ENCODE results near the gene KRT3. TPM values are rescaled to one million over a fixed set of nuclear protein-coding genes. Genes with fewer than 3 reads are reported as not detected.

Gene KRT3
- total RNA-seq, 1 experiment from 2014 or later = not detected

DNA sequence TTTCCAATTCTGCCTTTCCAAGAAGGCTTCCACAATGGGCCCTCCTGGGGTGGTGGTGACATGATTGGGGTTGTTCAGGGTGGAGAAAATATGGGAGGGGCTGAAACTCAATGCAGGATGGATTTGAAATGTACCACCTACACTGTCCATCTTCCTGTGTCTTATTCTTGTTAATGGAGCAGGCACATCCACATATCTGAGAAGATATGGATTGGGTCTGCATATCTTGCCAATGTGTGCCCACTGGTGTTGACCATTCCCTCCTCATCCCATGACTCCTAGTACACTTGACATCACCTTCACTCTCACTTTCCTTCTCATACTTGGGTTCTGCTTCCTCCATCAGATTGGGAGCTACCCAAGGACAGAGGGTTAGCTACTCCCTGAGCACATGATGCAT lies 26.0 kb downstream of the KRT3 start:
- CTCF ChIA-PET = no interaction called here
- BruUV-seq (replicated peaks) = no TSS peak
- DNase-seq (ENCODE audit: low read depth, low spot score) (no peak), ATAC-seq (no peak)
- Histone ChIP-seq H3K4me3 (ENCODE audit: low read depth in 2 of 2, low read length in 2 of 2) (no peak overlapping the region), H3K27ac (ENCODE audit: low read length) (no peak overlapping the region), H3K27me3 (ENCODE audit: control insufficient read depth, insufficient read depth, low read length) (peaks cover 3% of the 10 kb centered on the region; the same call in 1 of the 2 replicates), H3K9me3 (ENCODE audit: control insufficient read depth, insufficient read depth, low read depth, low read length) (no peaks in the 10 kb centered on the region), H3K4me1 (ENCODE audit: control insufficient read depth, insufficient read depth, low read length) (no peaks in the 10 kb centered on the region), H3K36me3 (ENCODE audit: control insufficient read depth, insufficient read depth, low read length) (no peaks in the 10 kb centered on the region)
- in situ Hi-C loops (cut with HindIII; ENCODE audit: low pct_unique_long_range_greater_than_20kb, low sequenced_read_pairs) = no loop called here
- POLR2A ChIA-PET = no interaction called here
- intact Hi-C loops (cut with micrococcal nuclease; ENCODE audit: unreplicated experiment) = no loop called here
- TF ChIP-seq, protein P1, sequence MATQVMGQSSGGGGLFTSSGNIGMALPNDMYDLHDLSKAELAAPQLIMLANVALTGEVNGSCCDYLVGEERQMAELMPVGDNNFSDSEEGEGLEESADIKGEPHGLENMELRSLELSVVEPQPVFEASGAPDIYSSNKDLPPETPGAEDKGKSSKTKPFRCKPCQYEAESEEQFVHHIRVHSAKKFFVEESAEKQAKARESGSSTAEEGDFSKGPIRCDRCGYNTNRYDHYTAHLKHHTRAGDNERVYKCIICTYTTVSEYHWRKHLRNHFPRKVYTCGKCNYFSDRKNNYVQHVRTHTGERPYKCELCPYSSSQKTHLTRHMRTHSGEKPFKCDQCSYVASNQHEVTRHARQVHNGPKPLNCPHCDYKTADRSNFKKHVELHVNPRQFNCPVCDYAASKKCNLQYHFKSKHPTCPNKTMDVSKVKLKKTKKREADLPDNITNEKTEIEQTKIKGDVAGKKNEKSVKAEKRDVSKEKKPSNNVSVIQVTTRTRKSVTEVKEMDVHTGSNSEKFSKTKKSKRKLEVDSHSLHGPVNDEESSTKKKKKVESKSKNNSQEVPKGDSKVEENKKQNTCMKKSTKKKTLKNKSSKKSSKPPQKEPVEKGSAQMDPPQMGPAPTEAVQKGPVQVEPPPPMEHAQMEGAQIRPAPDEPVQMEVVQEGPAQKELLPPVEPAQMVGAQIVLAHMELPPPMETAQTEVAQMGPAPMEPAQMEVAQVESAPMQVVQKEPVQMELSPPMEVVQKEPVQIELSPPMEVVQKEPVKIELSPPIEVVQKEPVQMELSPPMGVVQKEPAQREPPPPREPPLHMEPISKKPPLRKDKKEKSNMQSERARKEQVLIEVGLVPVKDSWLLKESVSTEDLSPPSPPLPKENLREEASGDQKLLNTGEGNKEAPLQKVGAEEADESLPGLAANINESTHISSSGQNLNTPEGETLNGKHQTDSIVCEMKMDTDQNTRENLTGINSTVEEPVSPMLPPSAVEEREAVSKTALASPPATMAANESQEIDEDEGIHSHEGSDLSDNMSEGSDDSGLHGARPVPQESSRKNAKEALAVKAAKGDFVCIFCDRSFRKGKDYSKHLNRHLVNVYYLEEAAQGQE (IDR thresholded peaks at IDR 0.05; ENCODE audit: insufficient read depth in 1 of 2, low read depth in 2 of 2, low read length in 1 of 2) = no peak
- no peak for TF ChIP-seq POLR2AphosphoS5 (IDR thresholded peaks at IDR 0.05; ENCODE audit: low read depth, low read length)
- TF ChIP-seq, protein P2, sequence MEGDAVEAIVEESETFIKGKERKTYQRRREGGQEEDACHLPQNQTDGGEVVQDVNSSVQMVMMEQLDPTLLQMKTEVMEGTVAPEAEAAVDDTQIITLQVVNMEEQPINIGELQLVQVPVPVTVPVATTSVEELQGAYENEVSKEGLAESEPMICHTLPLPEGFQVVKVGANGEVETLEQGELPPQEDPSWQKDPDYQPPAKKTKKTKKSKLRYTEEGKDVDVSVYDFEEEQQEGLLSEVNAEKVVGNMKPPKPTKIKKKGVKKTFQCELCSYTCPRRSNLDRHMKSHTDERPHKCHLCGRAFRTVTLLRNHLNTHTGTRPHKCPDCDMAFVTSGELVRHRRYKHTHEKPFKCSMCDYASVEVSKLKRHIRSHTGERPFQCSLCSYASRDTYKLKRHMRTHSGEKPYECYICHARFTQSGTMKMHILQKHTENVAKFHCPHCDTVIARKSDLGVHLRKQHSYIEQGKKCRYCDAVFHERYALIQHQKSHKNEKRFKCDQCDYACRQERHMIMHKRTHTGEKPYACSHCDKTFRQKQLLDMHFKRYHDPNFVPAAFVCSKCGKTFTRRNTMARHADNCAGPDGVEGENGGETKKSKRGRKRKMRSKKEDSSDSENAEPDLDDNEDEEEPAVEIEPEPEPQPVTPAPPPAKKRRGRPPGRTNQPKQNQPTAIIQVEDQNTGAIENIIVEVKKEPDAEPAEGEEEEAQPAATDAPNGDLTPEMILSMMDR (IDR thresholded peaks at IDR 0.05) = no peak
- TF ChIP-seq TCF7L2 (IDR thresholded peaks at IDR 0.05; ENCODE audit: low read depth, low read length) = no peak

DNA sequence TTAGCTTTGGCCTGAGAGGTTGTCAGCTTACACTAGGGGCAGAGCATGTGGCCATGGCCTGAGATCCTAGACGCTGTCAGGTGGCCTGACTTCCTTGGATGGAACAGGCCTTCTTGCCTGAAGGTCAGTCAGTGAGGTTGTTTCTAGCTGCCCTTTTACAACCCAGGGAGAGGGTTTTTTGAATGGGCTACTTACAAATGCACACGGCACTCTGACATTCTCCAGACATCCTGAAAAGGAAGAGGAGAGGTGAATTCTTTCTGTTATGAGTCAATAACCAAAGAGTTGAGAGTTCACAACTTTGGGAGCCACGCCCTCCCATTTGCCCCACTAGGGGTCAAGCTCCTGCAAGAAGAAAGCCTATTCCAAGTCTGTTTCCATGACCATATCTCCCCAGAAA lies 26.6 kb downstream of the KRT3 start:
- Histone ChIP-seq H3K36me3 (ENCODE audit: control insufficient read depth, insufficient read depth, low read length) (no peaks in the 10 kb centered on the region), H3K9me3 (ENCODE audit: control insufficient read depth, insufficient read depth, low read depth, low read length) (no peaks in the 10 kb centered on the region), H3K4me3 (ENCODE audit: low read depth in 2 of 2, low read length in 2 of 2) (no peak overlapping the region), H3K27me3 (ENCODE audit: control insufficient read depth, insufficient read depth, low read length) (peaks cover 4% of the 10 kb centered on the region; the same call in 1 of the 2 replicates), H3K27ac (ENCODE audit: low read length) (no peak overlapping the region), H3K4me1 (ENCODE audit: control insufficient read depth, insufficient read depth, low read length) (no peaks in the 10 kb centered on the region)
- DNase-seq (ENCODE audit: low read depth, low spot score) (no peak), ATAC-seq (no peak)
- in situ Hi-C loops (cut with HindIII; ENCODE audit: low pct_unique_long_range_greater_than_20kb, low sequenced_read_pairs) (no loop called here), intact Hi-C loops (cut with micrococcal nuclease; ENCODE audit: unreplicated experiment) (no loop called here)
- ChIA-PET CTCF (no interaction called here), POLR2A (no interaction called here)
- no TSS peak for BruUV-seq (replicated peaks)
- TF ChIP-seq, protein P1 (IDR thresholded peaks at IDR 0.05; ENCODE audit: insufficient read depth in 1 of 2, low read depth in 2 of 2, low read length in 1 of 2) = no peak
- TF ChIP-seq, protein P2 (IDR thresholded peaks at IDR 0.05) = no peak
- TF ChIP-seq SIN3A (IDR thresholded peaks at IDR 0.05; ENCODE audit: borderline replicate concordance, insufficient read depth, low read depth, low read length) (no peak), TCF7L2 (IDR thresholded peaks at IDR 0.05; ENCODE audit: low read depth, low read length) (no peak), POLR2AphosphoS5 (IDR thresholded peaks at IDR 0.05; ENCODE audit: low read depth, low read length) (no peak)

Data from Panc1 (cell line).